GM12878 (cell line): ENCODE data around the gene RPS16. TPM values are rescaled to one million over a fixed set of nuclear protein-coding genes. Genes with fewer than 3 reads are reported as not detected.

Source experiments
- ATF2 ChIP-seq: IDR thresholded peaks from 2 replicates; pipeline ENCODE4 v1.6.1; 2012; ENCODE audit warnings: low read length, inconsistent platforms
- BCL3 ChIP-seq: IDR thresholded peaks from 2 replicates; pipeline ENCODE4 v1.6.1; 2011; ENCODE audit warnings: borderline replicate concordance, low read depth, mild to moderate bottlenecking, moderate library complexity, low read length; ENCODE audit not compliant: insufficient read depth, poor library complexity, severe bottlenecking
- BMI1 ChIP-seq: fragments of 450-650 bp; IDR thresholded peaks from 2 replicates; pipeline ENCODE4 v1.6.1; 2016; ENCODE audit warnings: mild to moderate bottlenecking, moderate library complexity, borderline replicate concordance
- CBX3 ChIP-seq: fragments of 200-600 bp; sonication (generic); IDR thresholded peaks from 2 replicates; pipeline ENCODE4 v1.6.1; 2016; ENCODE audit warnings: low read depth, borderline replicate concordance
- CEBPZ ChIP-seq: fragments of 150-350 bp; IDR thresholded peaks from 2 replicates; pipeline ENCODE4 v1.6.1; 2016; ENCODE audit warnings: low read depth, low read length
- DPF2 ChIP-seq: fragments of 450-650 bp; IDR thresholded peaks from 2 replicates; pipeline ENCODE4 v1.6.1; 2017; ENCODE audit warnings: mild to moderate bottlenecking
- HDGF ChIP-seq: fragments of 450-650 bp; IDR thresholded peaks from 2 replicates; pipeline ENCODE4 v1.6.1; 2016; ENCODE audit warnings: antibody characterized with exemption
- JUNB ChIP-seq: IDR thresholded peaks from 2 replicates; pipeline ENCODE4 v1.6.1; 2016; ENCODE audit warnings: antibody characterized with exemption, mild to moderate bottlenecking
- MEF2A ChIP-seq: IDR thresholded peaks from 2 replicates; pipeline ENCODE4 v1.6.1; 2011; ENCODE audit warnings: low read depth, mild to moderate bottlenecking, low read length, moderate library complexity; ENCODE audit not compliant: insufficient read depth
- NBN ChIP-seq: fragments of 450-650 bp; IDR thresholded peaks from 2 replicates; pipeline ENCODE4 v1.6.1; 2016
- NFYA ChIP-seq: IDR thresholded peaks from 2 replicates; pipeline ENCODE4 v1.6.1; 2011; ENCODE audit warnings: low read depth, mild to moderate bottlenecking, low read length, improper control_type of control experiment, borderline replicate concordance
- PAX8 ChIP-seq: fragments of 450-650 bp; IDR thresholded peaks from 2 replicates; pipeline ENCODE4 v1.6.1; 2017; ENCODE audit warnings: mild to moderate bottlenecking, moderate library complexity
- SMAD1 ChIP-seq: fragments of 450-650 bp; IDR thresholded peaks from 2 replicates; pipeline ENCODE4 v1.6.1; 2018; ENCODE audit warnings: mild to moderate bottlenecking, low read depth; ENCODE audit not compliant: partially characterized antibody
- SMARCA5 ChIP-seq: fragments of 450-650 bp; IDR thresholded peaks from 2 replicates; pipeline ENCODE4 v1.6.1; 2017; ENCODE audit warnings: mild to moderate bottlenecking
- SREBF1 ChIP-seq: IDR thresholded peaks from 2 replicates; pipeline ENCODE4 v1.6.1; 2012; ENCODE audit warnings: mild to moderate bottlenecking, low read length
- SRF ChIP-seq, 2 experiments: IDR thresholded peaks; 2 replicates each; pipeline ENCODE4 v1.6.1; 2011; ENCODE audit warnings: low read depth in 2 of 2, low read length in 2 of 2, mild to moderate bottlenecking in 1 of 2, moderate library complexity in 1 of 2
- STAT1 ChIP-seq: fragments of 450-650 bp; conservative IDR thresholded peaks from 2 replicates; pipeline ENCODE4 v1.6.1; 2014; ENCODE audit warnings: antibody characterized with exemption, mild to moderate bottlenecking
- TCF3 ChIP-seq: IDR thresholded peaks from 2 replicates; pipeline ENCODE4 v1.6.1; 2012; ENCODE audit warnings: low read depth, mild to moderate bottlenecking, low read length, borderline replicate concordance; ENCODE audit not compliant: insufficient read depth
- ZBED1 ChIP-seq: IDR thresholded peaks from 2 replicates; pipeline ENCODE4 v1.6.1; 2016; ENCODE audit warnings: borderline replicate concordance
- ZBTB40 ChIP-seq: fragments of 450-650 bp; IDR thresholded peaks from 2 replicates; pipeline ENCODE4 v1.6.1; 2016; ENCODE audit warnings: mild to moderate bottlenecking, moderate library complexity, borderline replicate concordance
- polyA plus RNA-seq, 11 experiments: library from polyadenylated mRNA; depleted of rRNA in 4 of 11; unstranded in 6 of 11; stranded (reverse) in 5 of 11; fragments of >200 nt; fragmentation: Nextera tagmentation in 4 of 11; fragmentation: Illumina TruSeq in 1 of 11; extraction: Ambion mirVana in 4 of 11; extraction: Trizol in 1 of 11; gene quantifications; 1 replicate in 1 of 11; 2 replicates in 10 of 11; pipeline versions ENCODE4 v1.2.1 to v1.2.3, GENCODE V29; 2011 to 2016; ENCODE audit warnings: inconsistent platforms in 2 of 11, missing spikeins in 2 of 11, low read depth in 1 of 11
- total RNA-seq, 4 experiments: library from RNA; depleted of rRNA in 3 of 4; stranded (reverse); fragments of >200 nt in 3 of 4; fragmentation: Illumina TruSeq in 1 of 4; extraction: Trizol in 1 of 4; gene quantifications; 2 replicates each; pipeline versions ENCODE4 v1.2.1 to v1.2.3, GENCODE V29; 2013 to 2021

Gene RPS16
- total and polyA plus RNA-seq, 10 of the 15 experiments (the other 5 are each of a cell fraction or from before 2014, with no cell fraction given): 148 to 4,810 (median 2,343) TPM

GRCh38 chr19:39480337-39481228, 44.8 kb upstream of the RPS16 start, which contains the start of gene TIMM50 (continued):
- TF ChIP-seq ZBTB40 (no peak; the same call in 1 of the 2 replicates), STAT1 (0 out of 2 replicates have a peak, but pooled peaks have one; percentile 22), SRF (IDR thresholded peaks at IDR 0.05; ENCODE audit: low read depth in 2 of 2, low read length in 2 of 2) (0 out of 4 replicates have a peak, but pooled peaks of 1 of the 2 experiments have one; percentile 35), PAX8 (no peak), ATF2 (no peak), CEBPZ (no peak), DPF2 (peak; percentile 55), SMAD1 (no peak), NFYA (no peak), ZBED1 (no peak), BMI1 (no peak), SREBF1 (no peak), HDGF (0 out of 2 replicates have a peak, but pooled peaks have one; percentile 49), CBX3 (no peak), NBN (peak; percentile 72), SMARCA5 (no peak), MEF2A (0 out of 2 replicates have a peak, but pooled peaks have one; percentile 45), BCL3 (peak; percentile 60), TCF3 (no peak), JUNB (no peak)
